ENCODE data around the gene MOSMO. TPM values are rescaled to one million over a fixed set of nuclear protein-coding genes. Genes with fewer than 3 reads are reported as not detected.

MOSMO gene
- total and polyA plus RNA-seq, 2 of the 13 experiments (the other 11 are each of a cell fraction or from before 2014, with no cell fraction given) = 26.7 to 32.6 TPM

DNA sequence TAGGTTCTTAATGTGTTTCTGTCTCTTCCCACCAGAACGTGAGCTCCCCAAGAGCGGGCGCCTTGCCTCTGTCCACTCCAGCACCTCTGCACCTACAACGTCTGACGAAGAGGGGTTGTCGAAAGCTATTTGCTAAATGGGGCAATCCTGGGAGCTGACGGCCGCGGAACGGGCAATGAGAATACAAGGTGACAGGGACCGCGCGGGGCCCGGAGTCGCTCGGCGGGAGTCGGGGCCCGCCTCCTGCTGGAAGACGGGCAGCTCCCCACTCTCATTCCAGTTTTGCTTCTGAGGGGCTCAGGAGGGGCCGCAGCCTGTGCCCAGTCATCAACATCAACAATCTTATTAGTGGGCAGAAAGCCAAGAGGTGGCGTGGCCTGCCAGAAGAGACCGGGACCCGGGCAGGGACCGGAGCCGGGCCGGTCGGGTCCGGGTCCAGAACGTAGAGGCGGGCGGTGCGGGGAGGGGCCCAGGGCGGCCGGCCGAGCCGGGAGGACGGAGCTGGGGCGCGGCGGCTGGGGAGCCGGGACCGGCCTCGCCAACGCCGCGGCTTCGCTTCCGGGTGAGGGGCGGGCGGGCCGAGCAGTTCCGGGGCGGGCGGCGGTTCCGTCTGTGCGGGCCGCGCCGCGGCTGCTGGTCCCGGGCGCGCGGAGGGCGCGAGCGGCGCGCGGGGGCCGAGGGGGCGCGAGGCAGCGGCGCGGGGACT, at the start of gene MOSMO (continued):
- TF ChIP-seq RAD51 (IDR thresholded peaks at IDR 0.05; ENCODE audit: borderline replicate concordance) = no peak
- TF ChIP-seq, protein P1, sequence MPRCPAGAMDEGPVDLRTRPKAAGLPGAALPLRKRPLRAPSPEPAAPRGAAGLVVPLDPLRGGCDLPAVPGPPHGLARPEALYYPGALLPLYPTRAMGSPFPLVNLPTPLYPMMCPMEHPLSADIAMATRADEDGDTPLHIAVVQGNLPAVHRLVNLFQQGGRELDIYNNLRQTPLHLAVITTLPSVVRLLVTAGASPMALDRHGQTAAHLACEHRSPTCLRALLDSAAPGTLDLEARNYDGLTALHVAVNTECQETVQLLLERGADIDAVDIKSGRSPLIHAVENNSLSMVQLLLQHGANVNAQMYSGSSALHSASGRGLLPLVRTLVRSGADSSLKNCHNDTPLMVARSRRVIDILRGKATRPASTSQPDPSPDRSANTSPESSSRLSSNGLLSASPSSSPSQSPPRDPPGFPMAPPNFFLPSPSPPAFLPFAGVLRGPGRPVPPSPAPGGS (CRISPR knock-in tag; IDR thresholded peaks at IDR 0.05) = no peak; the same call in 1 of the 2 replicates
- no peak for TF ChIP-seq NBN (conservative IDR thresholded peaks at IDR 0.05)
- TF ChIP-seq, protein P2, sequence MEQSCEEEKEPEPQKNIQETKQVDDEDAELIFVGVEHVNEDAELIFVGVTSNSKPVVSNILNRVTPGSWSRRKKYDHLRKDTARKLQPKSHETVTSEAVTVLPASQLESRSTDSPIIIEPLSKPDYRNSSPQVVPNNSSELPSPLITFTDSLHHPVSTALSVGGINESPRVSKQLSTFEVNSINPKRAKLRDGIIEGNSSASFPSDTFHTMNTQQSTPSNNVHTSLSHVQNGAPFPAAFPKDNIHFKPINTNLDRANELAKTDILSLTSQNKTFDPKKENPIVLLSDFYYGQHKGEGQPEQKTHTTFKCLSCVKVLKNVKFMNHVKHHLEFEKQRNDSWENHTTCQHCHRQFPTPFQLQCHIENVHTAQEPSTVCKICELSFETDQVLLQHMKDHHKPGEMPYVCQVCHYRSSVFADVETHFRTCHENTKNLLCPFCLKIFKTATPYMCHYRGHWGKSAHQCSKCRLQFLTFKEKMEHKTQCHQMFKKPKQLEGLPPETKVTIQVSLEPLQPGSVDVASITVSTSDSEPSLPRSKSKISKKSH (CRISPR knock-in tag; IDR thresholded peaks at IDR 0.05; ENCODE audit: borderline replicate concordance) = peak; percentile 81
- TF ChIP-seq, protein P3, sequence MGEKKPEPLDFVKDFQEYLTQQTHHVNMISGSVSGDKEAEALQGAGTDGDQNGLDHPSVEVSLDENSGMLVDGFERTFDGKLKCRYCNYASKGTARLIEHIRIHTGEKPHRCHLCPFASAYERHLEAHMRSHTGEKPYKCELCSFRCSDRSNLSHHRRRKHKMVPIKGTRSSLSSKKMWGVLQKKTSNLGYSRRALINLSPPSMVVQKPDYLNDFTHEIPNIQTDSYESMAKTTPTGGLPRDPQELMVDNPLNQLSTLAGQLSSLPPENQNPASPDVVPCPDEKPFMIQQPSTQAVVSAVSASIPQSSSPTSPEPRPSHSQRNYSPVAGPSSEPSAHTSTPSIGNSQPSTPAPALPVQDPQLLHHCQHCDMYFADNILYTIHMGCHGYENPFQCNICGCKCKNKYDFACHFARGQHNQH (CRISPR knock-in tag; IDR thresholded peaks at IDR 0.05) = peak; percentile 42; the same call in 1 of the 2 replicates
- TF ChIP-seq, protein P4, sequence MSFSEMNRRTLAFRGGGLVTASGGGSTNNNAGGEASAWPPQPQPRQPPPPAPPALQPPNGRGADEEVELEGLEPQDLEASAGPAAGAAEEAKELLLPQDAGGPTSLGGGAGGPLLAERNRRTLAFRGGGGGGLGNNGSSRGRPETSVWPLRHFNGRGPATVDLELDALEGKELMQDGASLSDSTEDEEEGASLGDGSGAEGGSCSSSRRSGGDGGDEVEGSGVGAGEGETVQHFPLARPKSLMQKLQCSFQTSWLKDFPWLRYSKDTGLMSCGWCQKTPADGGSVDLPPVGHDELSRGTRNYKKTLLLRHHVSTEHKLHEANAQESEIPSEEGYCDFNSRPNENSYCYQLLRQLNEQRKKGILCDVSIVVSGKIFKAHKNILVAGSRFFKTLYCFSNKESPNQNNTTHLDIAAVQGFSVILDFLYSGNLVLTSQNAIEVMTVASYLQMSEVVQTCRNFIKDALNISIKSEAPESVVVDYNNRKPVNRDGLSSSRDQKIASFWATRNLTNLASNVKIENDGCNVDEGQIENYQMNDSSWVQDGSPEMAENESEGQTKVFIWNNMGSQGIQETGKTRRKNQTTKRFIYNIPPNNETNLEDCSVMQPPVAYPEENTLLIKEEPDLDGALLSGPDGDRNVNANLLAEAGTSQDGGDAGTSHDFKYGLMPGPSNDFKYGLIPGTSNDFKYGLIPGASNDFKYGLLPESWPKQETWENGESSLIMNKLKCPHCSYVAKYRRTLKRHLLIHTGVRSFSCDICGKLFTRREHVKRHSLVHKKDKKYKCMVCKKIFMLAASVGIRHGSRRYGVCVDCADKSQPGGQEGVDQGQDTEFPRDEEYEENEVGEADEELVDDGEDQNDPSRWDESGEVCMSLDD (CRISPR knock-in tag; IDR thresholded peaks at IDR 0.05; ENCODE audit: borderline replicate concordance) = 0 out of 2 replicates have a peak, but pooled peaks have one; percentile 45
- TF ChIP-seq ZSCAN31 (CRISPR knock-in tag; IDR thresholded peaks at IDR 0.05; ENCODE audit: low read depth) = peak; percentile 60; the same call in 1 of the 2 replicates
- TF ChIP-seq ZNF678 (CRISPR knock-in tag; IDR thresholded peaks at IDR 0.05) = no peak
- TF ChIP-seq, protein P5, sequence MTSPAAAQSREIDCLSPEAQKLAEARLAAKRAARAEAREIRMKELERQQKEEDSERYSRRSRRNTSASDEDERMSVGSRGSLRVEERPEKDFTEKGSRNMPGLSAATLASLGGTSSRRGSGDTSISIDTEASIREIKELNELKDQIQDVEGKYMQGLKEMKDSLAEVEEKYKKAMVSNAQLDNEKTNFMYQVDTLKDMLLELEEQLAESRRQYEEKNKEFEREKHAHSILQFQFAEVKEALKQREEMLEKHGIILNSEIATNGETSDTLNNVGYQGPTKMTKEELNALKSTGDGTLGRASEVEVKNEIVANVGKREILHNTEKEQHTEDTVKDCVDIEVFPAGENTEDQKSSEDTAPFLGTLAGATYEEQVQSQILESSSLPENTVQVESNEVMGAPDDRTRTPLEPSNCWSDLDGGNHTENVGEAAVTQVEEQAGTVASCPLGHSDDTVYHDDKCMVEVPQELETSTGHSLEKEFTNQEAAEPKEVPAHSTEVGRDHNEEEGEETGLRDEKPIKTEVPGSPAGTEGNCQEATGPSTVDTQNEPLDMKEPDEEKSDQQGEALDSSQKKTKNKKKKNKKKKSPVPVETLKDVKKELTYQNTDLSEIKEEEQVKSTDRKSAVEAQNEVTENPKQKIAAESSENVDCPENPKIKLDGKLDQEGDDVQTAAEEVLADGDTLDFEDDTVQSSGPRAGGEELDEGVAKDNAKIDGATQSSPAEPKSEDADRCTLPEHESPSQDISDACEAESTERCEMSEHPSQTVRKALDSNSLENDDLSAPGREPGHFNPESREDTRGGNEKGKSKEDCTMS (CRISPR knock-in tag; conservative IDR thresholded peaks at IDR 0.05) = no peak
- TF ChIP-seq SMAD3 (CRISPR knock-in tag; IDR thresholded peaks at IDR 0.05) = peak; percentile 71; the same call in 1 of the 2 replicates
- TF ChIP-seq RXRB (CRISPR knock-in tag; IDR thresholded peaks at IDR 0.05; ENCODE audit: borderline replicate concordance) = 0 out of 2 replicates have a peak, but pooled peaks have one; percentile 14
- TF ChIP-seq HOXA3 (CRISPR knock-in tag; IDR thresholded peaks at IDR 0.05) = peak; percentile 28
- TF ChIP-seq PHF20 (CRISPR knock-in tag; IDR thresholded peaks at IDR 0.05) = peak; percentile 76
- TF ChIP-seq RFX1 (IDR thresholded peaks at IDR 0.05) = no peak
- no peak for TF ChIP-seq RBAK (CRISPR knock-in tag; IDR thresholded peaks at IDR 0.05)
- TF ChIP-seq ZNF232 (CRISPR knock-in tag; IDR thresholded peaks at IDR 0.05; ENCODE audit: borderline replicate concordance) = no peak
- TF ChIP-seq SKI (IDR thresholded peaks at IDR 0.05; ENCODE audit: partially characterized antibody) = peak; percentile 58

All from HepG2 (cell line).